ENCODE data around the gene CSPG5. TPM values are rescaled to one million over a fixed set of nuclear protein-coding genes. Genes with fewer than 3 reads are reported as not detected.

The CSPG5 gene
- total RNA-seq, 1 donor from 2014 or later: 1.7 TPM

DNA sequence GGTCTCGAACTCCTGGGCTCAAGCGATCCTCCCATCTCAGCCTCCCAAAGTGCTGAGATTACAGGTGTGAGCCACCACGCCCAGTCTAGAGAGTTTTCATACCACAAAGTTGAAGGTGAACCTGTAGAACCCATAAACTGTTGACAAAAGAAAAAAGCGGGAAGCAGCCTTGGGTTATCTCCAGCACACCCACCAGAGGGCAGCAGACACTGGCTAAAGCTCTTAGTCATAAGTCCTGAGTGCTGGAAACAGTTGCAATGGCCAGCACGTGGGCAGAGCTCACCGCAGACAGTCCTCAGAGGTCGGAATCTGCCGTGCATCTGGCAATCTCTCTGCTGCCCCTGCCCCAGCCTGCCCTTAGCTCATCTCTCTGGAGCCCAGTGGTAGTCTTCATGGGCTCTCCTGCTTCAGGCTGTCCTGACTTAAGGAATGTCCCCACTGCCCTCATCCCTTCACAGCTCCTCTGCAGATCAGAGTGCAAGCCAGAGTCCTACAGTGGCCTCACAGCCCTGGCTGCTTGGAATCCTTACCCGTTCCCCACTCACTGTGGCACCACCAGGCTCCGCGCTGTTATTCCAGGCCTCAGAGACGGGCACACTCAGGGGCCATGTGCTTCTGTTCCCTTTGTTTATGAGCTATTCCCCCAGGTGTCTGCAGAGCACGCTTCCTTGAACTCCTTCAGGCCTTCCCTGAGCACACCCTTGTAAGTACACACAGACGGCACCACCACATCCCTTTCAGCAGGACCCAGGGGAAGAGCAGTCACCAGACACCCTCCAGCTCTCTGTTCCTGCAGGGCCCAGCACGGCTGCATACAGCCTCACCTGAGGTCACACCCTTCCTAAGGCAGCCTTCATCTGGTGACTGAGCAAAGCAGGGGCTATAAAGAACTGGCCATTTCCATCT lies 56.3 kb downstream of the CSPG5 start:
- peak overlapping the region; percentile 35 for H2AFZ ChIP-seq (replicated peaks)
- Mint-ChIP-seq H3K27ac (peak overlapping the region; percentile 10), H3K9me3 (peaks cover 6% of the 10 kb centered on the region), H3K4me1 (peaks cover 21% of the 10 kb centered on the region), H3K36me3 (no peaks in the 10 kb centered on the region), H3K4me3 (no peak overlapping the region), H3K27me3 (ENCODE audit: insufficient read depth, low read depth) (no peaks in the 10 kb centered on the region)
- no peak overlapping the region for H3K27ac ChIP-seq
- no peak overlapping the region for H3K4me2 ChIP-seq
- TF ChIP-seq CTCF (IDR thresholded peaks at IDR 0.05): peak; percentile 95
- no peak for TF ChIP-seq EZH2phosphoT487 (IDR thresholded peaks at IDR 0.05)
- peaks cover 16% of the 10 kb centered on the region for H3F3A ChIP-seq (ENCODE audit: low read depth)
- H3K27me3 ChIP-seq: peaks cover 11% of the 10 kb centered on the region
- H3K79me2 ChIP-seq (ENCODE audit: low read depth): no peaks in the 10 kb centered on the region
- H3K9ac ChIP-seq: no peak overlapping the region
- H3K4me3 ChIP-seq: no peak overlapping the region
- H4K20me1 ChIP-seq (ENCODE audit: low read depth): no peaks in the 10 kb centered on the region
- peak; percentile 92 for DNase-seq (ENCODE audit: low spot score)
- no peaks in the 10 kb centered on the region for H3K9me3 ChIP-seq (ENCODE audit: low read depth)
- H3K36me3 ChIP-seq: no peaks in the 10 kb centered on the region
- H3K4me1 ChIP-seq: peaks cover 11% of the 10 kb centered on the region

DNA sequence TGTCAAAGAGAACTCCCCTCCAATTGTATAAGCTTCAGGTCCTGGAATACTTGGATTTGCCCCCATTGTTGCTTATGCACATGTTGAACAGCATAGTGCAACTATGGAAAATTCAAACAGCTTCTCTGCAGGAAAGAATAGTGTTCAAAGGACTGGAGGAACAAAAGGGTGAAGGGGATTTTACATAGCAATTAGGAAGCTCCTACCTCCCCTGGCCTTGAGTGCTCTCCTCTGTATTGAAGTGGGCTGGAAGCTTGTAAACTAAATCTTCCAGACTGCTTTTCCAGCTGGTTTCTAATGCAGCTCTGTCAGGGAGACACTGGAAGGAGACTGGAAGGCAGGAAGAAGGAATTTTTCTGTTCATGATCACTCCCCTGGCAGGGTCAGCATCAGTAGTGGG lies 57.9 kb downstream of the CSPG5 start:
- Histone ChIP-seq H4K20me1 (ENCODE audit: low read depth) (no peaks in the 10 kb centered on the region), H3F3A (ENCODE audit: low read depth) (peaks cover 16% of the 10 kb centered on the region), H3K36me3 (no peaks in the 10 kb centered on the region), H3K4me1 (peaks cover 11% of the 10 kb centered on the region), H3K27ac (no peak overlapping the region), H3K79me2 (ENCODE audit: low read depth) (no peaks in the 10 kb centered on the region), H3K9ac (no peak overlapping the region), H2AFZ (replicated peaks) (peak overlapping the region; percentile 69), H3K27me3 (peaks cover 11% of the 10 kb centered on the region), H3K9me3 (ENCODE audit: low read depth) (no peaks in the 10 kb centered on the region), H3K4me3 (no peak overlapping the region), H3K4me2 (peak overlapping the region; percentile 10)
- H3K9me3 Mint-ChIP-seq: peaks cover 3% of the 10 kb centered on the region
- peak overlapping the region; percentile 89 for H3K27ac Mint-ChIP-seq
- DNase-seq (ENCODE audit: low spot score): peak; percentile 46
- TF ChIP-seq CTCF (IDR thresholded peaks at IDR 0.05): no peak
- no peak for TF ChIP-seq EZH2 (IDR thresholded peaks at IDR 0.05)
- no peak for TF ChIP-seq EZH2phosphoT487 (IDR thresholded peaks at IDR 0.05)
- H3K27me3 Mint-ChIP-seq (ENCODE audit: insufficient read depth, low read depth): no peaks in the 10 kb centered on the region
- H3K4me1 Mint-ChIP-seq: peaks cover 28% of the 10 kb centered on the region
- H3K36me3 Mint-ChIP-seq: no peaks in the 10 kb centered on the region
- H3K4me3 Mint-ChIP-seq: peak overlapping the region; percentile 1

GRCh38 chr3:47517937-47518336 lies 60.7 kb downstream of the CSPG5 start:
- Mint-ChIP-seq H3K27me3 (ENCODE audit: insufficient read depth, low read depth) (peaks cover 2% of the 10 kb centered on the region), H3K9me3 (no peaks in the 10 kb centered on the region), H3K4me1 (peaks cover 42% of the 10 kb centered on the region), H3K4me3 (no peak overlapping the region), H3K36me3 (no peaks in the 10 kb centered on the region), H3K27ac (no peak overlapping the region)
- Histone ChIP-seq H3F3A (ENCODE audit: low read depth) (peaks cover 37% of the 10 kb centered on the region), H3K36me3 (no peaks in the 10 kb centered on the region), H3K27me3 (peaks cover 7% of the 10 kb centered on the region), H3K79me2 (ENCODE audit: low read depth) (peaks cover 2% of the 10 kb centered on the region), H4K20me1 (ENCODE audit: low read depth) (no peaks in the 10 kb centered on the region), H3K4me3 (no peak overlapping the region), H2AFZ (replicated peaks) (no peak overlapping the region), H3K9ac (no peak overlapping the region), H3K4me1 (peaks cover 11% of the 10 kb centered on the region), H3K27ac (no peak overlapping the region), H3K9me3 (ENCODE audit: low read depth) (no peaks in the 10 kb centered on the region), H3K4me2 (no peak overlapping the region)
- DNase-seq (ENCODE audit: low spot score): no peak
- TF ChIP-seq EZH2phosphoT487 (IDR thresholded peaks at IDR 0.05) (no peak), CTCF (IDR thresholded peaks at IDR 0.05) (no peak), EZH2 (IDR thresholded peaks at IDR 0.05) (no peak)
